ENCODE measurements around the gene SPEF2.

SPEF2 gene

GRCh38 chr5:35820735-35821134 is 203.1 kb downstream of the SPEF2 start:
- Mint-ChIP-seq H3K4me1 (no peaks in the 10 kb centered on the region), H3K27me3 (ENCODE audit: low read depth) (peaks cover 4% of the 10 kb centered on the region), H3K4me3 (no peak overlapping the region), H3K36me3 (ENCODE audit: low read depth) (no peaks in the 10 kb centered on the region), H3K9me3 (no peaks in the 10 kb centered on the region), H3K27ac (no peak overlapping the region)
- TF ChIP-seq CTCF (IDR thresholded peaks at IDR 0.05; ENCODE audit: unreplicated experiment in 3 of 3) = no peak

DNA sequence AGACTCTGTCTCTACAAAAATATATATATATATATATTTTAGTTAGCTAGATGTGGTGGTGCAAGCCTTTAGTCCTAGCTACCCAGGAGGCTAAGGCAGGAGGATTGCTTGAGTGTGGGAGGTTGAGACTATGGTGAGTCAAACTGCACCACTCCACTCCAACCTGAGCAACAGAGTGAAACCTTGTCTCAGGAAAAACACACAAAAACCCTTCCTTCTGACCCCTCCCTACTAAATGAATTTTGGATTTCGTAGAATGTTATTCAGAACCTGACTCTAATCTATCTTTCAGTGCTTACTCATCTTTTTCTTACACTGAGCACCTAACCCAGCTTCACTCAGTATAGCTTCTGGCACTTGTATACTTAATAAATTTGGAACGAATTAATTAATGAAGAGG is 203.8 kb downstream of the SPEF2 start:
- H3K4me3 Mint-ChIP-seq = no peak overlapping the region
- H3K4me1 Mint-ChIP-seq = no peaks in the 10 kb centered on the region
- peaks cover 4% of the 10 kb centered on the region for H3K27me3 Mint-ChIP-seq (ENCODE audit: low read depth)
- no peak for TF ChIP-seq CTCF (IDR thresholded peaks at IDR 0.05; ENCODE audit: unreplicated experiment in 3 of 3)
- H3K27ac Mint-ChIP-seq = no peak overlapping the region
- no peaks in the 10 kb centered on the region for H3K36me3 Mint-ChIP-seq (ENCODE audit: low read depth)
- H3K9me3 Mint-ChIP-seq = no peaks in the 10 kb centered on the region

- no peak overlapping the region for H3K4me3 Mint-ChIP-seq
- TF ChIP-seq CTCF (IDR thresholded peaks at IDR 0.05; ENCODE audit: unreplicated experiment in 3 of 3) = no peak
- H3K4me1 Mint-ChIP-seq = no peaks in the 10 kb centered on the region
- no peak overlapping the region for H3K27ac Mint-ChIP-seq
- no peaks in the 10 kb centered on the region for H3K36me3 Mint-ChIP-seq (ENCODE audit: low read depth)
- H3K27me3 Mint-ChIP-seq (ENCODE audit: low read depth) = peaks cover 8% of the 10 kb centered on the region
- H3K9me3 Mint-ChIP-seq = no peaks in the 10 kb centered on the region
Observed at GRCh38 chr5:35822511-35822910, 204.8 kb downstream of the SPEF2 start.

- Mint-ChIP-seq H3K4me3 (no peak overlapping the region), H3K36me3 (ENCODE audit: low read depth) (no peaks in the 10 kb centered on the region), H3K27ac (no peak overlapping the region), H3K9me3 (no peaks in the 10 kb centered on the region), H3K4me1 (no peaks in the 10 kb centered on the region), H3K27me3 (ENCODE audit: low read depth) (peaks cover 8% of the 10 kb centered on the region)
- no peak for TF ChIP-seq CTCF (IDR thresholded peaks at IDR 0.05; ENCODE audit: unreplicated experiment in 3 of 3)
Observed at GRCh38 chr5:35823347-35824098, 205.9 kb downstream of the SPEF2 start.

GRCh38 chr5:35826056-35826455 is 208.4 kb downstream of the SPEF2 start:
- Mint-ChIP-seq H3K27me3 (ENCODE audit: low read depth) (peaks cover 8% of the 10 kb centered on the region), H3K4me1 (no peaks in the 10 kb centered on the region), H3K4me3 (no peak overlapping the region), H3K9me3 (no peaks in the 10 kb centered on the region), H3K27ac (no peak overlapping the region), H3K36me3 (ENCODE audit: low read depth) (no peaks in the 10 kb centered on the region)
- TF ChIP-seq CTCF (IDR thresholded peaks at IDR 0.05; ENCODE audit: unreplicated experiment in 3 of 3) = no peak

GRCh38 chr5:35826554-35826953 is 208.9 kb downstream of the SPEF2 start:
- no peaks in the 10 kb centered on the region for H3K9me3 Mint-ChIP-seq
- no peaks in the 10 kb centered on the region for H3K4me1 Mint-ChIP-seq
- no peak overlapping the region for H3K4me3 Mint-ChIP-seq
- no peak overlapping the region for H3K27ac Mint-ChIP-seq
- H3K27me3 Mint-ChIP-seq (ENCODE audit: low read depth) = peaks cover 8% of the 10 kb centered on the region
- TF ChIP-seq CTCF (IDR thresholded peaks at IDR 0.05; ENCODE audit: unreplicated experiment in 3 of 3) = no peak
- H3K36me3 Mint-ChIP-seq (ENCODE audit: low read depth) = no peaks in the 10 kb centered on the region
